HEK293 (cell line): ENCODE results near the gene FOXO6.

Experiments
- CTCF ChIP-seq: fragments of 450-650 bp; formaldehyde crosslinking; IDR thresholded peaks from 2 replicates; pipeline ENCODE4 v1.5.1; 2016; ENCODE audit warnings: missing biosample characterization, missing genetic modification characterization
- HOXC10 ChIP-seq: sonication (generic); formaldehyde crosslinking; IDR thresholded peaks from 2 replicates; pipeline ENCODE4 v1.8.1; 2023; ENCODE audit warnings: mild to moderate bottlenecking, missing genetic modification reagents
- KLF1 ChIP-seq: fragments of 450-650 bp; formaldehyde crosslinking; IDR thresholded peaks from 2 replicates; pipeline ENCODE4 v1.5.1; 2016; ENCODE audit warnings: missing biosample characterization, missing genetic modification characterization
- KLF8 ChIP-seq: fragments of 450-650 bp; formaldehyde crosslinking; IDR thresholded peaks from 2 replicates; pipeline ENCODE4 v1.5.1; 2016; ENCODE audit warnings: missing biosample characterization, missing genetic modification characterization
- OVOL3 ChIP-seq: fragments of 450-650 bp; formaldehyde crosslinking; IDR thresholded peaks from 2 replicates; pipeline ENCODE4 v1.5.1; 2016; ENCODE audit warnings: missing biosample characterization, missing genetic modification characterization
- PBX3 ChIP-seq: sonication (generic); formaldehyde crosslinking; IDR thresholded peaks from 2 replicates; pipeline ENCODE4 v1.8.1; 2022; ENCODE audit warnings: mild to moderate bottlenecking, moderate library complexity, missing genetic modification reagents
- SP2 ChIP-seq: fragments of 450-650 bp; formaldehyde crosslinking; IDR thresholded peaks from 2 replicates; pipeline ENCODE4 v1.5.1; 2016; ENCODE audit warnings: missing biosample characterization, missing genetic modification characterization
- TRIM28 ChIP-seq: IDR thresholded peaks from 2 replicates; pipeline ENCODE4 v1.6.1; 2011; ENCODE audit warnings: low read length, control low read depth, borderline replicate concordance
- WT1 ChIP-seq: fragments of 450-650 bp; formaldehyde crosslinking; IDR thresholded peaks from 2 replicates; pipeline ENCODE4 v1.5.1; 2016; ENCODE audit warnings: missing biosample characterization, missing genetic modification characterization
- ZBTB26 ChIP-seq: fragments of 450-650 bp; formaldehyde crosslinking; optimal IDR thresholded peaks from 2 replicates; pipeline ENCODE3; 2016; ENCODE audit warnings: missing biosample characterization, mild to moderate bottlenecking, missing genetic modification characterization
- ZEB2 ChIP-seq: fragments of 450-650 bp; formaldehyde crosslinking; IDR thresholded peaks from 2 replicates; pipeline ENCODE4 v1.5.1; 2016; ENCODE audit warnings: missing biosample characterization, missing genetic modification characterization
- ZFHX2 ChIP-seq: fragments of 450-650 bp; formaldehyde crosslinking; conservative IDR thresholded peaks from 2 replicates; pipeline ENCODE4 v1.5.1; 2016; ENCODE audit warnings: missing biosample characterization, missing genetic modification characterization
- ZFP41 ChIP-seq: fragments of 450-650 bp; formaldehyde crosslinking; IDR thresholded peaks from 2 replicates; pipeline ENCODE4 v1.5.1; 2016; ENCODE audit warnings: missing biosample characterization, missing genetic modification characterization, borderline replicate concordance
- ZFP69B ChIP-seq: fragments of 450-650 bp; formaldehyde crosslinking; IDR thresholded peaks from 2 replicates; pipeline ENCODE4 v1.5.1; 2016; ENCODE audit warnings: missing biosample characterization, missing genetic modification characterization
- ZNF10 ChIP-seq: fragments of 450-650 bp; formaldehyde crosslinking; IDR thresholded peaks from 2 replicates; pipeline ENCODE4 v1.5.1; 2017; ENCODE audit warnings: missing biosample characterization, missing genetic modification characterization
- ZNF133 ChIP-seq: fragments of 450-650 bp; formaldehyde crosslinking; IDR thresholded peaks from 2 replicates; pipeline ENCODE4 v1.5.1; 2016; ENCODE audit warnings: missing biosample characterization, missing genetic modification characterization
- ZNF138 ChIP-seq: fragments of 450-650 bp; formaldehyde crosslinking; IDR thresholded peaks from 2 replicates; pipeline ENCODE4 v1.5.1; 2016; ENCODE audit warnings: missing biosample characterization, missing genetic modification characterization, borderline replicate concordance
- ZNF16 ChIP-seq: fragments of 450-650 bp; formaldehyde crosslinking; IDR thresholded peaks from 2 replicates; pipeline ENCODE4 v1.5.1; 2016; ENCODE audit warnings: low read depth, missing biosample characterization, missing genetic modification characterization
- ZNF23 ChIP-seq: fragments of 450-650 bp; formaldehyde crosslinking; IDR thresholded peaks from 2 replicates; pipeline ENCODE4 v1.5.1; 2016; ENCODE audit warnings: missing biosample characterization, missing genetic modification characterization, borderline replicate concordance
- ZNF266 ChIP-seq: fragments of 450-650 bp; formaldehyde crosslinking; IDR thresholded peaks from 2 replicates; pipeline ENCODE4 v1.5.1; 2016; ENCODE audit warnings: missing biosample characterization, missing genetic modification characterization, low read depth
- ZNF335 ChIP-seq: fragments of 450-650 bp; formaldehyde crosslinking; conservative IDR thresholded peaks from 2 replicates; pipeline ENCODE4 v1.5.1; 2016; ENCODE audit warnings: missing biosample characterization, missing genetic modification characterization
- ZNF354C ChIP-seq: fragments of 450-650 bp; formaldehyde crosslinking; IDR thresholded peaks from 2 replicates; pipeline ENCODE4 v1.5.1; 2016; ENCODE audit warnings: missing biosample characterization, missing genetic modification characterization, low read depth, borderline replicate concordance
- ZNF37A ChIP-seq: fragments of 450-650 bp; IDR thresholded peaks from 2 replicates; pipeline ENCODE4 v1.5.1; 2018; ENCODE audit warnings: missing biosample characterization, missing genetic modification characterization
- ZNF423 ChIP-seq: fragments of 450-650 bp; formaldehyde crosslinking; IDR thresholded peaks from 2 replicates; pipeline ENCODE4 v1.5.1; 2016; ENCODE audit warnings: missing biosample characterization, missing genetic modification characterization
- ZNF48 ChIP-seq: fragments of 450-650 bp; formaldehyde crosslinking; IDR thresholded peaks from 2 replicates; pipeline ENCODE4 v1.5.1; 2016; ENCODE audit warnings: missing biosample characterization, missing genetic modification characterization
- ZNF514 ChIP-seq: fragments of 450-650 bp; formaldehyde crosslinking; IDR thresholded peaks from 2 replicates; pipeline ENCODE4 v1.5.1; 2016; ENCODE audit warnings: missing biosample characterization, missing genetic modification characterization
- ZNF530 ChIP-seq: fragments of 450-650 bp; formaldehyde crosslinking; IDR thresholded peaks from 2 replicates; pipeline ENCODE4 v1.5.1; 2016; ENCODE audit warnings: low read depth, missing biosample characterization, missing genetic modification characterization
- ZNF544 ChIP-seq: fragments of 450-650 bp; formaldehyde crosslinking; IDR thresholded peaks from 2 replicates; pipeline ENCODE4 v1.5.0; 2017; ENCODE audit warnings: missing biosample characterization, missing genetic modification characterization
- ZNF558 ChIP-seq: fragments of 450-650 bp; formaldehyde crosslinking; IDR thresholded peaks from 2 replicates; pipeline ENCODE4 v1.5.1; 2016; ENCODE audit warnings: missing biosample characterization, missing genetic modification characterization
- ZNF571 ChIP-seq: fragments of 450-650 bp; formaldehyde crosslinking; IDR thresholded peaks from 2 replicates; pipeline ENCODE4 v1.5.0; 2017; ENCODE audit warnings: missing biosample characterization, missing genetic modification characterization
- ZNF654 ChIP-seq: fragments of 450-650 bp; formaldehyde crosslinking; IDR thresholded peaks from 2 replicates; pipeline ENCODE4 v1.5.1; 2016; ENCODE audit warnings: low read depth, missing biosample characterization, missing genetic modification characterization
- ZNF785 ChIP-seq: fragments of 450-650 bp; formaldehyde crosslinking; IDR thresholded peaks from 2 replicates; pipeline ENCODE4 v1.5.1; 2016; ENCODE audit warnings: missing biosample characterization, missing genetic modification characterization
- ZSCAN18 ChIP-seq: fragments of 450-650 bp; formaldehyde crosslinking; IDR thresholded peaks from 2 replicates; pipeline ENCODE4 v1.5.1; 2016; ENCODE audit warnings: missing biosample characterization, missing genetic modification characterization
- TF ChIP-seq, protein P1 (sequence below): fragments of 450-650 bp; formaldehyde crosslinking; IDR thresholded peaks from 2 replicates; pipeline ENCODE4 v1.5.1; 2017; ENCODE audit warnings: missing biosample characterization, missing genetic modification characterization
- TF ChIP-seq, protein P2 (sequence below): fragments of 450-650 bp; formaldehyde crosslinking; IDR thresholded peaks from 2 replicates; pipeline ENCODE4 v1.5.1; 2016; ENCODE audit warnings: missing biosample characterization, missing genetic modification characterization
- TF ChIP-seq, protein P3 (sequence below): fragments of 450-650 bp; formaldehyde crosslinking; IDR thresholded peaks from 2 replicates; pipeline ENCODE4 v1.5.1; 2016; ENCODE audit warnings: missing biosample characterization, missing genetic modification characterization

FOXO6 gene

GRCh38 chr1:41379738-41380130 is 18.5 kb downstream of the FOXO6 start (continued):
- TF ChIP-seq ZNF785 (no peak), ZNF544 (tag by site-specific recombination) (no peak), ZNF558 (no peak), HOXC10 (CRISPR knock-in tag) (no peak), ZNF514 (tag by site-specific recombination) (no peak), ZBTB26 (tag by site-specific recombination) (no peak), ZNF48 (tag by site-specific recombination) (no peak), ZNF571 (tag by site-specific recombination) (no peak), ZNF266 (tag by site-specific recombination) (no peak), ZFP69B (peak; percentile 83), CTCF (tag by site-specific recombination) (no peak), ZNF133 (tag by site-specific recombination) (no peak), WT1 (tag by site-specific recombination) (no peak), ZNF16 (tag by site-specific recombination) (no peak), ZNF23 (no peak), ZNF138 (no peak), ZNF530 (tag by site-specific recombination) (no peak), ZSCAN18 (tag by site-specific recombination) (no peak), ZFP41 (tag by site-specific recombination) (no peak), ZFHX2 (tag by site-specific recombination) (no peak), PBX3 (CRISPR knock-in tag) (no peak), OVOL3 (no peak), KLF8 (tag by site-specific recombination) (no peak), TRIM28 (no peak), KLF1 (tag by site-specific recombination) (no peak), ZNF10 (no peak), ZEB2 (tag by site-specific recombination) (0 out of 2 replicates have a peak, but pooled peaks have one; percentile 14), SP2 (0 out of 2 replicates have a peak, but pooled peaks have one; percentile 12), ZNF654 (tag by site-specific recombination) (no peak), ZNF37A (tag by site-specific recombination) (no peak), ZNF423 (tag by site-specific recombination) (no peak), ZNF354C (tag by site-specific recombination) (no peak), ZNF335 (peak; percentile 34; the same call in 1 of the 2 replicates)
- TF ChIP-seq, protein P1, sequence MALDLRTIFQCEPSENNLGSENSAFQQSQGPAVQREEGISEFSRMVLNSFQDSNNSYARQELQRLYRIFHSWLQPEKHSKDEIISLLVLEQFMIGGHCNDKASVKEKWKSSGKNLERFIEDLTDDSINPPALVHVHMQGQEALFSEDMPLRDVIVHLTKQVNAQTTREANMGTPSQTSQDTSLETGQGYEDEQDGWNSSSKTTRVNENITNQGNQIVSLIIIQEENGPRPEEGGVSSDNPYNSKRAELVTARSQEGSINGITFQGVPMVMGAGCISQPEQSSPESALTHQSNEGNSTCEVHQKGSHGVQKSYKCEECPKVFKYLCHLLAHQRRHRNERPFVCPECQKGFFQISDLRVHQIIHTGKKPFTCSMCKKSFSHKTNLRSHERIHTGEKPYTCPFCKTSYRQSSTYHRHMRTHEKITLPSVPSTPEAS (tag by site-specific recombination): no peak
- TF ChIP-seq, protein P2, sequence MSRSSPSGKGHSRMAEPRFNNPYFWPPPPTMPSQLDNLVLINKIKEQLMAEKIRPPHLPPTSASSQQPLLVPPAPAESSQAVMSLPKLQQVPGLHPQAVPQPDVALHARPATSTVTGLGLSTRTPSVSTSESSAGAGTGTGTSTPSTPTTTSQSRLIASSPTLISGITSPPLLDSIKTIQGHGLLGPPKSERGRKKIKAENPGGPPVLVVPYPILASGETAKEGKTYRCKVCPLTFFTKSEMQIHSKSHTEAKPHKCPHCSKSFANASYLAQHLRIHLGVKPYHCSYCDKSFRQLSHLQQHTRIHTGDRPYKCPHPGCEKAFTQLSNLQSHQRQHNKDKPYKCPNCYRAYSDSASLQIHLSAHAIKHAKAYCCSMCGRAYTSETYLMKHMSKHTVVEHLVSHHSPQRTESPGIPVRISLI (tag by site-specific recombination): no peak
- TF ChIP-seq, protein P3, sequence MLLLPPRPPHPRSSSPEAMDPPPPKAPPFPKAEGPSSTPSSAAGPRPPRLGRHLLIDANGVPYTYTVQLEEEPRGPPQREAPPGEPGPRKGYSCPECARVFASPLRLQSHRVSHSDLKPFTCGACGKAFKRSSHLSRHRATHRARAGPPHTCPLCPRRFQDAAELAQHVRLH (tag by site-specific recombination): no peak
